ENCODE results near the gene SKP1. TPM values are rescaled to one million over a fixed set of nuclear protein-coding genes. Genes with fewer than 3 reads are reported as not detected.

The SKP1 gene
- total RNA-seq, 1 donor from 2014 or later, result 399 TPM

DNA sequence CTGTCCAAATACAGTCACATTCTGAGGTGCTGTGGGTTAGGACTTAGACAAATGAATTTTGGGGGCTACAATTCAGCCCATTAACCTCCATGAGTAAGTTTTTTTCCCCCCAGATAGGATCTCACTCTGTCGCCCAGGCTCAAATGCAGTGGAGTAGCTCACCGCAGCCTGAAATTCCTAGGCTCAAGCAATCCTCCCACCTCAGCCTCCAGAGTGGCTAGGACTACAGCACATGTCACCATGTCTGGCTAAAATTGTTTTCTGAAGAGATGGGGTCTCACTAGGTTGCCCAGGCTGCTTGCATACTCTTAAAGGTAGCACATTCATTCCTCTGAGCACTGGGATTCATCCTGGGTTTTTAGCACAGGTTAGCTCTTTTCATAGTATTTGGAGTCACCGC, 26.9 kb upstream of the SKP1 start:
- H3K4me1 Mint-ChIP-seq (ENCODE audit: low read depth, unreplicated experiment), result peaks cover 3% of the 10 kb centered on the region
- H3K27ac ChIP-seq (ENCODE audit: low read depth, low read length), result no peak overlapping the region
- no peaks in the 10 kb centered on the region for H3K27me3 ChIP-seq (ENCODE audit: insufficient read depth, low read length)
- H2AFZ ChIP-seq (ENCODE audit: low read depth, low read length), result no peak overlapping the region
- peaks cover 54% of the 10 kb centered on the region for H3K36me3 ChIP-seq (ENCODE audit: insufficient read depth, low read length)
- H3K4me1 ChIP-seq (ENCODE audit: insufficient read depth, low read length), result no peaks in the 10 kb centered on the region
- no peak overlapping the region for H3K9ac ChIP-seq (ENCODE audit: low read length)
- no peak overlapping the region for H3K4me2 ChIP-seq (ENCODE audit: low read length)
- H3K4me3 Mint-ChIP-seq (ENCODE audit: unreplicated experiment), result no peak overlapping the region
- H3K27me3 Mint-ChIP-seq (ENCODE audit: low read depth, unreplicated experiment), result no peaks in the 10 kb centered on the region
- DNase-seq (ENCODE audit: low read depth) (no peak), FAIRE-seq (no peak)
- H3K9me3 ChIP-seq (ENCODE audit: insufficient read depth, low read depth, low read length), result no peaks in the 10 kb centered on the region
- TF ChIP-seq, protein P1, sequence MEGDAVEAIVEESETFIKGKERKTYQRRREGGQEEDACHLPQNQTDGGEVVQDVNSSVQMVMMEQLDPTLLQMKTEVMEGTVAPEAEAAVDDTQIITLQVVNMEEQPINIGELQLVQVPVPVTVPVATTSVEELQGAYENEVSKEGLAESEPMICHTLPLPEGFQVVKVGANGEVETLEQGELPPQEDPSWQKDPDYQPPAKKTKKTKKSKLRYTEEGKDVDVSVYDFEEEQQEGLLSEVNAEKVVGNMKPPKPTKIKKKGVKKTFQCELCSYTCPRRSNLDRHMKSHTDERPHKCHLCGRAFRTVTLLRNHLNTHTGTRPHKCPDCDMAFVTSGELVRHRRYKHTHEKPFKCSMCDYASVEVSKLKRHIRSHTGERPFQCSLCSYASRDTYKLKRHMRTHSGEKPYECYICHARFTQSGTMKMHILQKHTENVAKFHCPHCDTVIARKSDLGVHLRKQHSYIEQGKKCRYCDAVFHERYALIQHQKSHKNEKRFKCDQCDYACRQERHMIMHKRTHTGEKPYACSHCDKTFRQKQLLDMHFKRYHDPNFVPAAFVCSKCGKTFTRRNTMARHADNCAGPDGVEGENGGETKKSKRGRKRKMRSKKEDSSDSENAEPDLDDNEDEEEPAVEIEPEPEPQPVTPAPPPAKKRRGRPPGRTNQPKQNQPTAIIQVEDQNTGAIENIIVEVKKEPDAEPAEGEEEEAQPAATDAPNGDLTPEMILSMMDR (IDR thresholded peaks at IDR 0.05; ENCODE audit: insufficient read depth, low read depth, low read length), result no peak
- no peak for TF ChIP-seq EZH2 (IDR thresholded peaks at IDR 0.05; ENCODE audit: insufficient read depth, low read length)
- no peak overlapping the region for H3K27ac Mint-ChIP-seq (ENCODE audit: unreplicated experiment)
- H3K4me3 ChIP-seq (ENCODE audit: insufficient read depth, low read depth, low read length), result no peak overlapping the region
- no peaks in the 10 kb centered on the region for H3K9me3 Mint-ChIP-seq (ENCODE audit: unreplicated experiment)
- peaks cover 95% of the 10 kb centered on the region for H4K20me1 ChIP-seq (ENCODE audit: insufficient read depth, low read length)
- H3K36me3 Mint-ChIP-seq (ENCODE audit: low read depth, unreplicated experiment), result peaks cover 16% of the 10 kb centered on the region
- H3K79me2 ChIP-seq (ENCODE audit: insufficient read depth, low read length), result peaks cover 97% of the 10 kb centered on the region

DNA sequence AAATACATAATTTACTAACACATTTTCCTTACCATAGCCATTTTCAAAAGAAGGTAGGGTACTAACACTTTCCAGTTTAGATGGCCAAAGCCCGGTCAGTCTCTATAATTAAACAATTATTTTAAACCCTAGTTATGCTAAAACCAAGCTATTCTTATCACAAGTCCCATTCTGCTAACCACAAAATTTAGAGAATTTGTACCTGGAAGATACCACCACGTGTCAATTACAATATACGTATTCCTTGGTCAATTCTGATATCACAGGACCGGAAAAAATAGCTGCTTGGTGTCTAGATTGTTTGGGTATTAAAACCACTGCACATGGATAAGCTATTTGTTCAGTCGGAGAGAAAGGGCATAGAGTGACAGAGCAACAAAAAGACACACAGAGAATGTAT, 18.9 kb upstream of the SKP1 start:
- no peaks in the 10 kb centered on the region for H3K9me3 ChIP-seq (ENCODE audit: insufficient read depth, low read depth, low read length)
- no peak overlapping the region for H3K4me3 ChIP-seq (ENCODE audit: insufficient read depth, low read depth, low read length)
- Mint-ChIP-seq H3K9me3 (ENCODE audit: unreplicated experiment) (no peaks in the 10 kb centered on the region), H3K27me3 (ENCODE audit: low read depth, unreplicated experiment) (no peaks in the 10 kb centered on the region), H3K4me1 (ENCODE audit: low read depth, unreplicated experiment) (no peaks in the 10 kb centered on the region), H3K27ac (ENCODE audit: unreplicated experiment) (no peak overlapping the region), H3K36me3 (ENCODE audit: low read depth, unreplicated experiment) (peaks cover 19% of the 10 kb centered on the region), H3K4me3 (ENCODE audit: unreplicated experiment) (no peak overlapping the region)
- peaks cover 25% of the 10 kb centered on the region for H3K79me2 ChIP-seq (ENCODE audit: insufficient read depth, low read length)
- no peaks in the 10 kb centered on the region for H3K27me3 ChIP-seq (ENCODE audit: insufficient read depth, low read length)
- peaks cover 70% of the 10 kb centered on the region for H4K20me1 ChIP-seq (ENCODE audit: insufficient read depth, low read length)
- TF ChIP-seq, protein P1 (IDR thresholded peaks at IDR 0.05; ENCODE audit: insufficient read depth, low read depth, low read length), result no peak
- TF ChIP-seq EZH2 (IDR thresholded peaks at IDR 0.05; ENCODE audit: insufficient read depth, low read length), result no peak
- H3K4me1 ChIP-seq (ENCODE audit: insufficient read depth, low read length), result no peaks in the 10 kb centered on the region
- no peak overlapping the region for H3K9ac ChIP-seq (ENCODE audit: low read length)
- no peak overlapping the region for H3K4me2 ChIP-seq (ENCODE audit: low read length)
- no peak for DNase-seq (ENCODE audit: low read depth)
- no peak for FAIRE-seq
- no peak overlapping the region for H3K27ac ChIP-seq (ENCODE audit: low read depth, low read length)
- peaks cover 38% of the 10 kb centered on the region for H3K36me3 ChIP-seq (ENCODE audit: insufficient read depth, low read length)
- no peak overlapping the region for H2AFZ ChIP-seq (ENCODE audit: low read depth, low read length)

DNA sequence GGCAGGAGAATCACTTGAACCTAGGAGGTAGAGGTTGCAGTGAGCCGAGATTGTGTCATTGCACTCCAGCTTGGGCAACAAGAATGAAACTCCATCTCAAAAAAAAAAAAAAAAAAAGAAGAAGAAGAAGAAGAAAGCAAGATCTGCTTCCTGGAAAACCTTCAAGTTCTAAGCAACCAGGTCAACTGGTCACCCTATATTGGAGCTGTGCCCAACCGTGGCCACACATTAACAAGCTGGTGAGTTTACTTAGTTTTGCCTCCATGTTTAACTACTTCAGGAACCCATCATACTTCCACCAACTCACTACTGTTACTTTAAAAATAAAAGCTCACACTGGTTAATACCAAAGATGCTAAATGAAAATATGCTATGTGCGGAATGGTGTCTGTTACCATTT, 12.3 kb upstream of the SKP1 start:
- TF ChIP-seq EZH2 (IDR thresholded peaks at IDR 0.05; ENCODE audit: insufficient read depth, low read length), result no peak
- TF ChIP-seq, protein P1 (IDR thresholded peaks at IDR 0.05; ENCODE audit: insufficient read depth, low read depth, low read length), result no peak

More for the DNA sequence above, 12.3 kb upstream of the SKP1 start:
- Histone ChIP-seq H3K4me3 (ENCODE audit: insufficient read depth, low read depth, low read length) (no peak overlapping the region), H2AFZ (ENCODE audit: low read depth, low read length) (no peak overlapping the region), H4K20me1 (ENCODE audit: insufficient read depth, low read length) (peaks cover 33% of the 10 kb centered on the region), H3K9ac (ENCODE audit: low read length) (no peak overlapping the region), H3K27ac (ENCODE audit: low read depth, low read length) (no peak overlapping the region), H3K36me3 (ENCODE audit: insufficient read depth, low read length) (no peaks in the 10 kb centered on the region), H3K4me2 (ENCODE audit: low read length) (no peak overlapping the region), H3K4me1 (ENCODE audit: insufficient read depth, low read length) (no peaks in the 10 kb centered on the region), H3K27me3 (ENCODE audit: insufficient read depth, low read length) (no peaks in the 10 kb centered on the region), H3K79me2 (ENCODE audit: insufficient read depth, low read length) (peaks cover 4% of the 10 kb centered on the region), H3K9me3 (ENCODE audit: insufficient read depth, low read depth, low read length) (no peaks in the 10 kb centered on the region)
- no peaks in the 10 kb centered on the region for H3K36me3 Mint-ChIP-seq (ENCODE audit: low read depth, unreplicated experiment)
- no peak overlapping the region for H3K27ac Mint-ChIP-seq (ENCODE audit: unreplicated experiment)
- no peaks in the 10 kb centered on the region for H3K9me3 Mint-ChIP-seq (ENCODE audit: unreplicated experiment)
- FAIRE-seq (no peak), DNase-seq (ENCODE audit: low read depth) (no peak)
- H3K4me3 Mint-ChIP-seq (ENCODE audit: unreplicated experiment), result no peak overlapping the region
- peaks cover 4% of the 10 kb centered on the region for H3K4me1 Mint-ChIP-seq (ENCODE audit: low read depth, unreplicated experiment)
- H3K27me3 Mint-ChIP-seq (ENCODE audit: low read depth, unreplicated experiment), result no peaks in the 10 kb centered on the region
